ENCODE results near the gene NFAM1. TPM values are rescaled to one million over a fixed set of nuclear protein-coding genes. Genes with fewer than 3 reads are reported as not detected.
A peak's percentile ranks its signal among the peaks of the same experiment; 100 is the strongest.

The NFAM1 gene
- total and polyA plus RNA-seq, 8 donors = 0.15 to 18.1 (median 0.83) TPM

DNA sequence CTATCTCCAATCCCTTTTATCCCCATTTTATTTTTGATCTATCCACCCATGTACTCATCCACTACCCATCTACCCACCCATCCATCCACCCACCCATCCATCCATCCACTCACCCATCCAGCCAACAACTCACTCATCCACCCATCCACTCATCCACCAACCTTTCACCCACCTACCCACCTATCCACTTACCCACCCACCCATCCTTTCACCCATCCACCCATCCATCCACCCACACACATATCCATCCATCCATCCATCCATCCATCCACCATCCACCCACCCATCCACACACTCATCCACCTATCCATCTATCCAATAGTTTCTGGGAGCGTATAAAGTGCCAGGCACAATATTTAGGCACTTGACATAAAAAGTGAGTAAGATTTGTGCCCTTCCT is 39.2 kb upstream of the NFAM1 start:
- DNase-seq = no peak
- intact Hi-C loops (cut with DNase I; ENCODE audit: low total_unique reads) = no loop called here
- peaks cover 0 to 4% (median 0%) of the 10 kb centered on the region in 3 donors for H3K27me3 ChIP-seq
- no peak overlapping the region for H3K27ac ChIP-seq
- no peaks in the 10 kb centered on the region for H3K36me3 ChIP-seq
- H3K4me1 ChIP-seq = no peaks in the 10 kb centered on the region
- TF ChIP-seq POLR2A (IDR thresholded peaks at IDR 0.05) (no peak), EP300 (IDR thresholded peaks at IDR 0.05) (no peak), POLR2AphosphoS5 (IDR thresholded peaks at IDR 0.05) (no peak)
- TF ChIP-seq, protein P1, sequence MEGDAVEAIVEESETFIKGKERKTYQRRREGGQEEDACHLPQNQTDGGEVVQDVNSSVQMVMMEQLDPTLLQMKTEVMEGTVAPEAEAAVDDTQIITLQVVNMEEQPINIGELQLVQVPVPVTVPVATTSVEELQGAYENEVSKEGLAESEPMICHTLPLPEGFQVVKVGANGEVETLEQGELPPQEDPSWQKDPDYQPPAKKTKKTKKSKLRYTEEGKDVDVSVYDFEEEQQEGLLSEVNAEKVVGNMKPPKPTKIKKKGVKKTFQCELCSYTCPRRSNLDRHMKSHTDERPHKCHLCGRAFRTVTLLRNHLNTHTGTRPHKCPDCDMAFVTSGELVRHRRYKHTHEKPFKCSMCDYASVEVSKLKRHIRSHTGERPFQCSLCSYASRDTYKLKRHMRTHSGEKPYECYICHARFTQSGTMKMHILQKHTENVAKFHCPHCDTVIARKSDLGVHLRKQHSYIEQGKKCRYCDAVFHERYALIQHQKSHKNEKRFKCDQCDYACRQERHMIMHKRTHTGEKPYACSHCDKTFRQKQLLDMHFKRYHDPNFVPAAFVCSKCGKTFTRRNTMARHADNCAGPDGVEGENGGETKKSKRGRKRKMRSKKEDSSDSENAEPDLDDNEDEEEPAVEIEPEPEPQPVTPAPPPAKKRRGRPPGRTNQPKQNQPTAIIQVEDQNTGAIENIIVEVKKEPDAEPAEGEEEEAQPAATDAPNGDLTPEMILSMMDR (IDR thresholded peaks at IDR 0.05) = no peak
- H3K4me3 ChIP-seq = no peak overlapping the region
- WGBS, 5 donors = 91 to 100% (median 93%) methylated on average over 1 of the region's 1 CpG
- H3K9me3 ChIP-seq = no peaks in the 10 kb centered on the region

DNA sequence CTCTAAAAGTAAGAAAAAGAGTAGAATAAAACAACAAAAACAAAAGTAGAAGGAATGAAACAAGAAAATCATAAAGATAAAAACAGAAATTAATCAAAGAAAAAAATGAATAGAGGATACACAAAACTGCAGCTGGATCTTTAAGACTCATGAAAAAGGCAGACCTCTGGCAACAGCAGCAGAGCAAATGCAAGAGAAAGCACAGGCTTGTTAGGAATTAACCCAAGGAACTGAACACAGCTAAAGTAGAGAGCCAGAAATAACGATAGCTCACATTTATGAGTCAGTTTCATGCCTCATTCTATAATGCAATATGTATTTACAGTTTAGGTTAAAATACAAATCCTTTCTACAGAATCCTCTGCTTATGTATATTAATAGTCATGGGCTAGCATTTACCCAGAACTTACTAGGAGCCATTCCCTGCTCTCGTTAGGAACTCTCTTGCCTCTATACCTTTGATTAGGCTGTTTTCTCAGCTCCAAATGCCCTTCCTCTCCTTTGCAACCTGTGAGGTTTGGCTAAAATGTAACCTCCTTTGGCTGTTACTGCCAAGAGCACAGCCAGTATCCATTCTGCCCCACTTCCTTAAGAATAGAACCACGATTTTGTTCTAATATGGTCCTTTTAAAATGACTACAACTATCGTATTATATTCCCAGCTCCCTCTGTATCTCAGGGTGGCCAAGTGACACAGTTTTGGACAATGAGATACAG is 38.3 kb upstream of the NFAM1 start:
- Histone ChIP-seq H3K27ac (no peak overlapping the region), H3K4me1 (no peaks in the 10 kb centered on the region), H3K27me3 (peaks cover 0 to 4% (median 0%) of the 10 kb centered on the region in 3 donors), H3K36me3 (no peaks in the 10 kb centered on the region), H3K4me3 (no peak overlapping the region), H3K9me3 (no peaks in the 10 kb centered on the region)
- TF ChIP-seq, protein P1 (IDR thresholded peaks at IDR 0.05) = no peak
- no peak for TF ChIP-seq POLR2A (IDR thresholded peaks at IDR 0.05)
- TF ChIP-seq EP300 (IDR thresholded peaks at IDR 0.05) = no peak
- TF ChIP-seq POLR2AphosphoS5 (IDR thresholded peaks at IDR 0.05) = no peak
- 36 to 63% (median 41%) methylated on average over 4 of the region's 4 CpGs for WGBS, 5 donors
- intact Hi-C loops (cut with DNase I; ENCODE audit: low total_unique reads) = no loop called here
- peak in 1 of 2 donors; percentile 35 for DNase-seq

DNA sequence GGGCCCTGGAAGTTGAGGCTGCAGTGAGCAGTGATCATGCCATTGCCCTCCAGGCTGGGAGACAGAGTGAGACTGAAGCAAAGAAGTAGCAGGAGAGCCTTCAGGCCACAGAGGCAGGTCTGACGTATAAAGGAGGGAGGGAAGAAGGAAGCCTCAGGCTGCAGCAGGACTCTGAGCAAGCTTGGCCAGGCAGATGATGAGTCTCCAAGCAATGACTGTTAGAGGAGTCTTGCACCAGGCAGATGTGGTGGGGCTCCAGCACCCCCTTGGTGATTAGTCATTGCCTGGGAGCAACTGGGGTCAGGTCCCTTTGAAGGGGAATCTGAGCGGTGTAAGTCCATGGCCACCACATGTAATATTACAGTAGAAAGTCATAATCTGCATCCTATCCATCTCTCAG is 36.6 kb upstream of the NFAM1 start:
- Histone ChIP-seq H3K36me3 (no peaks in the 10 kb centered on the region), H3K4me1 (no peaks in the 10 kb centered on the region), H3K27ac (no peak overlapping the region), H3K4me3 (no peak overlapping the region), H3K27me3 (no peaks in the 10 kb centered on the region), H3K9me3 (no peaks in the 10 kb centered on the region)
- intact Hi-C loops (cut with DNase I; ENCODE audit: low total_unique reads) = no loop called here
- 84 to 94% (median 90%) methylated on average over 2 of the region's 2 CpGs for WGBS, 5 donors
- DNase-seq = no peak
- no peak for TF ChIP-seq POLR2A (IDR thresholded peaks at IDR 0.05)
- no peak for TF ChIP-seq EP300 (IDR thresholded peaks at IDR 0.05)
- TF ChIP-seq, protein P1 (IDR thresholded peaks at IDR 0.05) = no peak
- no peak for TF ChIP-seq POLR2AphosphoS5 (IDR thresholded peaks at IDR 0.05)

DNA sequence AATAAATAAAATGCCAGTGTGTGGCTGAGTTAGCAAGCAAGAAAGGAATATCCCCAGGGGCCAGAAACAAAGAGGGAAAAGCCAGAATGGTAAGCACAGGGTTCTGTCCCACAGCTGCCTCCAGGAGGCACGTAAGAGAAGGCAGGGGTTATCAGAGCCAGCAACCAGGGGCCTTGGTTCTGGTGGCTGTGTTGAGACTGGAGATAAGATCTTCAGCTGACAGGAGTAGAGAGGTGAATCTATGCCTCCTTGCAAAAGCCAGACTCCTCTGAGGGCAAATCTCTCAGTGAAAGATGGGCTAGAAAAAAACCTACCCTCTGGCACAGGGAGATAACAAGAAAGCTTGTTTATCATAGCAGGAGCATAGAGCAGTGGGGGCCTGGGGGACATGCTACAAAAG is 29.8 kb upstream of the NFAM1 start:
- no peak for TF ChIP-seq EP300 (IDR thresholded peaks at IDR 0.05)
- no peak for TF ChIP-seq POLR2A (IDR thresholded peaks at IDR 0.05)
- TF ChIP-seq, protein P1 (IDR thresholded peaks at IDR 0.05) = no peak
- no peak for TF ChIP-seq POLR2AphosphoS5 (IDR thresholded peaks at IDR 0.05)
- no peak for DNase-seq
- no peak overlapping the region for H3K27ac ChIP-seq
- H3K4me1 ChIP-seq = peaks cover 0 to 11% (median 5%) of the 10 kb centered on the region in 4 donors
- intact Hi-C loops (cut with DNase I; ENCODE audit: low total_unique reads) = no loop called here
- H3K4me3 ChIP-seq = no peak overlapping the region
- peaks cover 0 to 56% (median 20%) of the 10 kb centered on the region in 3 donors for H3K27me3 ChIP-seq
- no peaks in the 10 kb centered on the region for H3K9me3 ChIP-seq
- WGBS, 5 donors = 16 to 23% (median 21%) methylated on average over 1 of the region's 1 CpG
- H3K36me3 ChIP-seq = no peaks in the 10 kb centered on the region
